Measurements from ENCODE around the gene DNM3.
"Not testable (repeated sequence)": the region's sequence is repeated elsewhere in the genome, so short reads cannot be mapped to it uniquely, and the experiment has no call there.

Gene DNM3

GRCh38 chr1:171984850-171985485, 143.7 kb downstream of the DNM3 start:
- FAIRE-seq, result peak; percentile 91

- peak; percentile 41 for FAIRE-seq
These were observed 144.3 kb downstream of the DNM3 start for GRCh38 chr1:171985639-171986038.

- no peak for FAIRE-seq
These were observed 147.1 kb downstream of the DNM3 start for GRCh38 chr1:171988243-171988885.

- FAIRE-seq, result no peak
These were observed 149.1 kb downstream of the DNM3 start for GRCh38 chr1:171990371-171990770.

- no peak for FAIRE-seq
These were observed 153.0 kb downstream of the DNM3 start for GRCh38 chr1:171994293-171994692.

GRCh38 chr1:171995573-171995972, 154.3 kb downstream of the DNM3 start:
- no peak for FAIRE-seq

GRCh38 chr1:171997936-171998335, 156.6 kb downstream of the DNM3 start:
- no peak for FAIRE-seq

- FAIRE-seq, result no peak
These were observed 157.4 kb downstream of the DNM3 start for GRCh38 chr1:171998711-171999110.

- FAIRE-seq, result no peak
These were observed 158.5 kb downstream of the DNM3 start for GRCh38 chr1:171999756-172000155.

- no peak for FAIRE-seq
These were observed 160.0 kb downstream of the DNM3 start for GRCh38 chr1:172001288-172001687.

GRCh38 chr1:172002725-172003345, 161.5 kb downstream of the DNM3 start:
- peak; percentile 100 for FAIRE-seq

GRCh38 chr1:172003766-172004530, 162.7 kb downstream of the DNM3 start:
- FAIRE-seq, result peak; percentile 25

GRCh38 chr1:172004671-172005070, 163.4 kb downstream of the DNM3 start:
- no peak for FAIRE-seq

- FAIRE-seq, result no peak
These were observed 164.6 kb downstream of the DNM3 start for GRCh38 chr1:172005856-172006255.

GRCh38 chr1:172006660-172007059, 165.4 kb downstream of the DNM3 start:
- FAIRE-seq, result no peak

- FAIRE-seq, result peak; percentile 87
These were observed 177.5 kb downstream of the DNM3 start for GRCh38 chr1:172018727-172019311.

GRCh38 chr1:172019976-172020375, 178.7 kb downstream of the DNM3 start:
- no peak for FAIRE-seq

- no peak for FAIRE-seq
These were observed 183.2 kb downstream of the DNM3 start for GRCh38 chr1:172024516-172024915.

GRCh38 chr1:172024944-172025738, 183.8 kb downstream of the DNM3 start:
- FAIRE-seq, result not testable (repeated sequence)

- no peak for FAIRE-seq
These were observed 199.2 kb downstream of the DNM3 start for GRCh38 chr1:172040466-172040865.

- FAIRE-seq, result no peak
These were observed 199.8 kb downstream of the DNM3 start for GRCh38 chr1:172041102-172041501.

GRCh38 chr1:172041742-172042141, 200.4 kb downstream of the DNM3 start:
- peak; percentile 97 for FAIRE-seq
